HG03066 (cell line): ENCODE results near the gene FAM78B.

Source experiments
- ATAC-seq: cut with Tn5 transposase; IDR thresholded peaks from one replicate; pipeline ENCODE4 v1.9.1; 2021; ENCODE audit warnings: low read depth; ENCODE audit not compliant: unreplicated experiment

Gene FAM78B

GRCh38 chr1:166080277-166080966 is 86.4 kb downstream of the FAM78B start:
- ATAC-seq = no peak

- ATAC-seq = no peak
Measured at GRCh38 chr1:166079276-166079675, 87.5 kb downstream of the FAM78B start.

GRCh38 chr1:166073489-166073888 is 93.3 kb downstream of the FAM78B start:
- ATAC-seq = no peak

GRCh38 chr1:166069390-166069789 is 97.4 kb downstream of the FAM78B start:
- ATAC-seq = no peak

GRCh38 chr1:166066107-166066506 is 100.7 kb downstream of the FAM78B start:
- no peak for ATAC-seq

GRCh38 chr1:166064951-166065350 is 101.8 kb downstream of the FAM78B start:
- ATAC-seq = no peak

- ATAC-seq = no peak
Measured at GRCh38 chr1:166064313-166064926, 102.4 kb downstream of the FAM78B start.

- ATAC-seq = no peak
Measured at GRCh38 chr1:166063701-166064100, 103.1 kb downstream of the FAM78B start.

GRCh38 chr1:166062421-166063070 is 104.3 kb downstream of the FAM78B start:
- ATAC-seq = no peak

- ATAC-seq = no peak
Measured at GRCh38 chr1:166057650-166058049, 109.2 kb downstream of the FAM78B start.

- ATAC-seq = no peak
Measured at GRCh38 chr1:166053395-166053794, 113.4 kb downstream of the FAM78B start.

GRCh38 chr1:166040202-166040997 is 126.4 kb downstream of the FAM78B start:
- ATAC-seq = no peak

- ATAC-seq = no peak
Measured at GRCh38 chr1:166039436-166040201, 127.2 kb downstream of the FAM78B start.

GRCh38 chr1:166036092-166036491 is 130.7 kb downstream of the FAM78B start:
- ATAC-seq = no peak

GRCh38 chr1:166032572-166033371 is 134.0 kb downstream of the FAM78B start:
- no peak for ATAC-seq

- ATAC-seq = no peak
Measured at GRCh38 chr1:166031932-166032571, 134.7 kb downstream of the FAM78B start.

- ATAC-seq = no peak
Measured at GRCh38 chr1:166029196-166029945, 137.4 kb downstream of the FAM78B start.

- no peak for ATAC-seq
Measured at GRCh38 chr1:166026555-166026954, 140.2 kb downstream of the FAM78B start.
